PC-3 (cell line): ENCODE results near the gene EPB41L4A.

Experiments
- EZH2 ChIP-seq: fragments of 300-600 bp; sonication (generic); IDR thresholded peaks from one replicate; pipeline ENCODE4 v1.6.1; 2017; ENCODE audit warnings: antibody characterized with exemption, mild to moderate bottlenecking, low read length; ENCODE audit not compliant: unreplicated experiment
- EZH2phosphoT487 ChIP-seq: fragments of 300-600 bp; sonication (generic); IDR thresholded peaks from 2 replicates; pipeline ENCODE4 v1.6.1; 2018; ENCODE audit warnings: mild to moderate bottlenecking, antibody characterized with exemption, low read length, borderline replicate concordance
- TF ChIP-seq, protein P1 (sequence below): fragments of 300-600 bp; sonication (generic); conservative IDR thresholded peaks from 2 replicates; pipeline ENCODE4 v1.5.1; 2017; ENCODE audit warnings: antibody characterized with exemption, low read depth, mild to moderate bottlenecking, low read length

DNA sequence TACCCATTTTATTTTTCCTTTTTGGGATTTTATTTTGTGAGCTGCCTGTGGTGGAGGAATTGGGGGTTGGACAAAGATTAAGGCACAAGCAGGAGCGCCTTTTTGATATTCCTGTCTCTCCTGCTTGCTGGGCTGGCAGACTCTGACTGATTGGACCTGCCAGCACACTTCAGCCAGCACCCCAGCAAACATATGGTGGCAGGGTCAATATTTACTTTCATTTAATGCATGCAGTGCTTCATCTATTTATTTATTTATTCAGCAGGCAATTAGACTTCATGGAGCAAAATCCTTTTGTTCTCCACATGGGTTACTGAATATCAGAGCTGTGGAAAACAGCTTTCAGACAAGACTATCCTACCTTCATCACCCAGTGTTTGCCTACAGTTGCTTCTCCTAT lies 48.4 kb upstream of the EPB41L4A start:
- TF ChIP-seq, protein P1, sequence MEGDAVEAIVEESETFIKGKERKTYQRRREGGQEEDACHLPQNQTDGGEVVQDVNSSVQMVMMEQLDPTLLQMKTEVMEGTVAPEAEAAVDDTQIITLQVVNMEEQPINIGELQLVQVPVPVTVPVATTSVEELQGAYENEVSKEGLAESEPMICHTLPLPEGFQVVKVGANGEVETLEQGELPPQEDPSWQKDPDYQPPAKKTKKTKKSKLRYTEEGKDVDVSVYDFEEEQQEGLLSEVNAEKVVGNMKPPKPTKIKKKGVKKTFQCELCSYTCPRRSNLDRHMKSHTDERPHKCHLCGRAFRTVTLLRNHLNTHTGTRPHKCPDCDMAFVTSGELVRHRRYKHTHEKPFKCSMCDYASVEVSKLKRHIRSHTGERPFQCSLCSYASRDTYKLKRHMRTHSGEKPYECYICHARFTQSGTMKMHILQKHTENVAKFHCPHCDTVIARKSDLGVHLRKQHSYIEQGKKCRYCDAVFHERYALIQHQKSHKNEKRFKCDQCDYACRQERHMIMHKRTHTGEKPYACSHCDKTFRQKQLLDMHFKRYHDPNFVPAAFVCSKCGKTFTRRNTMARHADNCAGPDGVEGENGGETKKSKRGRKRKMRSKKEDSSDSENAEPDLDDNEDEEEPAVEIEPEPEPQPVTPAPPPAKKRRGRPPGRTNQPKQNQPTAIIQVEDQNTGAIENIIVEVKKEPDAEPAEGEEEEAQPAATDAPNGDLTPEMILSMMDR: no peak
- TF ChIP-seq EZH2 (no peak), EZH2phosphoT487 (no peak)
